HepG2 (cell line): Measurements from ENCODE around the gene LRRC17. TPM values are rescaled to one million over a fixed set of nuclear protein-coding genes. Genes with fewer than 3 reads are reported as not detected.

ENCODE experiments used
- AKAP8 ChIP-seq: sonication (generic); formaldehyde crosslinking; IDR thresholded peaks from 2 replicates; pipeline ENCODE4 v1.5.1; 2020; ENCODE audit warnings: mild to moderate bottlenecking, missing genetic modification reagents
- ARID2 ChIP-seq: sonication (generic); formaldehyde crosslinking; IDR thresholded peaks from 2 replicates; pipeline ENCODE4 v1.8.1; 2022; ENCODE audit warnings: mild to moderate bottlenecking, missing genetic modification reagents, borderline replicate concordance
- BORCS8-MEF2B ChIP-seq: sonication (generic); formaldehyde crosslinking; IDR thresholded peaks from 2 replicates; pipeline ENCODE4 v1.8.0; 2022; ENCODE audit warnings: mild to moderate bottlenecking, missing genetic modification reagents
- CBX5 ChIP-seq: sonication (generic); formaldehyde crosslinking; IDR thresholded peaks from 2 replicates; pipeline ENCODE4 v1.4.0; 2020; ENCODE audit warnings: missing genetic modification reagents, borderline replicate concordance
- CEBPG ChIP-seq: IDR thresholded peaks from 2 replicates; pipeline ENCODE4 v1.6.1; 2016
- CENPT ChIP-seq: sonication (generic); formaldehyde crosslinking; IDR thresholded peaks from 2 replicates; pipeline ENCODE4 v1.8.0; 2022; ENCODE audit warnings: low read depth, mild to moderate bottlenecking, moderate library complexity, missing genetic modification reagents
- DMTF1 ChIP-seq: sonication (generic); formaldehyde crosslinking; IDR thresholded peaks from 2 replicates; pipeline ENCODE4 v1.4.0; 2020; ENCODE audit warnings: mild to moderate bottlenecking, missing genetic modification reagents
- GATA4 ChIP-seq: sonication (generic); IDR thresholded peaks from 2 replicates; pipeline ENCODE4 v1.6.1; 2016; ENCODE audit warnings: antibody characterized with exemption, low read depth, borderline replicate concordance
- KAT8 ChIP-seq: IDR thresholded peaks from 2 replicates; pipeline ENCODE4 v1.6.1; 2016; ENCODE audit warnings: missing genetic modification reagents, missing compliant biosample characterization
- KLF6 ChIP-seq: IDR thresholded peaks from 2 replicates; pipeline ENCODE4 v1.8.0; 2016; ENCODE audit warnings: missing biosample characterization, missing genetic modification reagents
- PRPF4 ChIP-seq: fragments of 200-400 bp; formaldehyde crosslinking; IDR thresholded peaks from 2 replicates; pipeline ENCODE4 v1.6.1; 2016; ENCODE audit warnings: low read length, low read depth; ENCODE audit not compliant: poor library complexity, severe bottlenecking
- SMAD9 ChIP-seq: sonication (generic); formaldehyde crosslinking; IDR thresholded peaks from 2 replicates; pipeline ENCODE4 v1.5.1; 2020; ENCODE audit warnings: mild to moderate bottlenecking, missing genetic modification reagents
- SMARCC2 ChIP-seq: fragments of 450-650 bp; IDR thresholded peaks from 2 replicates; pipeline ENCODE4 v1.6.1; 2017; ENCODE audit warnings: antibody characterized with exemption, mild to moderate bottlenecking
- SNAPC2 ChIP-seq: sonication (generic); formaldehyde crosslinking; IDR thresholded peaks from 2 replicates; pipeline ENCODE4 v1.8.1; 2022; ENCODE audit warnings: mild to moderate bottlenecking, missing genetic modification reagents
- SOX5 ChIP-seq: IDR thresholded peaks from 2 replicates; pipeline ENCODE4 v1.6.1; 2016; ENCODE audit warnings: borderline replicate concordance
- ZBTB20 ChIP-seq: sonication (generic); formaldehyde crosslinking; IDR thresholded peaks from 2 replicates; pipeline ENCODE4 v1.8.1; 2023; ENCODE audit warnings: missing genetic modification reagents, low read depth, mild to moderate bottlenecking, borderline replicate concordance
- ZBTB37 ChIP-seq: sonication (generic); formaldehyde crosslinking; IDR thresholded peaks from 2 replicates; pipeline ENCODE4 v1.4.0; 2020; ENCODE audit warnings: mild to moderate bottlenecking, missing genetic modification reagents
- ZMAT3 ChIP-seq: sonication (generic); formaldehyde crosslinking; conservative IDR thresholded peaks from 2 replicates; pipeline ENCODE4 v1.7.0; 2021; ENCODE audit warnings: missing genetic modification reagents
- ZNF124 ChIP-seq: sonication (generic); formaldehyde crosslinking; IDR thresholded peaks from 2 replicates; pipeline ENCODE4 v1.4.0; 2020; ENCODE audit warnings: missing genetic modification reagents
- ZNF230 ChIP-seq: sonication (generic); formaldehyde crosslinking; IDR thresholded peaks from 2 replicates; pipeline ENCODE4 v1.4.0; 2020; ENCODE audit warnings: mild to moderate bottlenecking, missing genetic modification reagents
- ZNF558 ChIP-seq: sonication (generic); formaldehyde crosslinking; IDR thresholded peaks from 2 replicates; pipeline ENCODE4 v1.9.0; 2022; ENCODE audit warnings: mild to moderate bottlenecking, missing genetic modification reagents, borderline replicate concordance
- ZNF710 ChIP-seq: sonication (generic); formaldehyde crosslinking; IDR thresholded peaks from 2 replicates; pipeline ENCODE4 v1.5.0; 2020; ENCODE audit warnings: mild to moderate bottlenecking, missing genetic modification reagents, borderline replicate concordance
- ZSCAN20 ChIP-seq: sonication (generic); formaldehyde crosslinking; IDR thresholded peaks from 2 replicates; pipeline ENCODE4 v1.4.0; 2020; ENCODE audit warnings: missing genetic modification reagents, mild to moderate bottlenecking, borderline replicate concordance
- ZUFSP ChIP-seq: sonication (generic); formaldehyde crosslinking; IDR thresholded peaks from 2 replicates; pipeline ENCODE4 v1.9.0; 2021; ENCODE audit warnings: missing genetic modification reagents, mild to moderate bottlenecking, borderline replicate concordance
- polyA plus RNA-seq, 8 experiments: library from polyadenylated mRNA; depleted of rRNA in 3 of 8; stranded (reverse) in 7 of 8; unstranded in 1 of 8; fragments of >200 nt; fragmentation: Illumina TruSeq in 4 of 8; extraction: Trizol in 4 of 8; gene quantifications; 2 replicates each; pipeline versions ENCODE4 v1.2.1 to v1.2.3, GENCODE V29; 2011 to 2016; ENCODE audit warnings: low read depth in 4 of 8, missing spikeins in 1 of 8, mixed read lengths in 1 of 8; ENCODE audit not compliant: insufficient read depth in 1 of 8
- total RNA-seq, 5 experiments: library from RNA; depleted of rRNA; stranded (reverse); fragments of >200 nt; fragmentation: Illumina TruSeq; extraction: Trizol; gene quantifications; 2 replicates each; pipeline ENCODE4 v1.2.3, GENCODE V29; 2016; ENCODE audit warnings: low read depth in 1 of 5

Gene LRRC17
- total and polyA plus RNA-seq, 2 of the 13 experiments (the other 11 are each of a cell fraction or from before 2014, with no cell fraction given): 0.20 to 0.66 TPM

- TF ChIP-seq DMTF1 (no peak), CBX5 (CRISPR knock-in tag) (no peak), CENPT (CRISPR knock-in tag) (no peak), KAT8 (CRISPR knock-in tag) (peak; percentile 18; the same call in 1 of the 2 replicates), ZNF710 (no peak), PRPF4 (no peak), SMAD9 (CRISPR knock-in tag) (no peak), ZBTB20 (peak; percentile 84; the same call in 1 of the 2 replicates), AKAP8 (CRISPR knock-in tag) (no peak), GATA4 (peak; percentile 36; the same call in 1 of the 2 replicates), ARID2 (no peak), ZBTB37 (no peak), BORCS8-MEF2B (no peak), SNAPC2 (CRISPR knock-in tag) (no peak), ZNF230 (no peak), SMARCC2 (no peak), ZSCAN20 (CRISPR knock-in tag) (no peak), ZMAT3 (CRISPR knock-in tag) (no peak), ZUFSP (no peak), CEBPG (CRISPR knock-in tag) (0 out of 2 replicates have a peak, but pooled peaks have one; percentile 24), ZNF558 (CRISPR knock-in tag) (no peak), ZNF124 (no peak), SOX5 (CRISPR knock-in tag) (peak; percentile 55; the same call in 1 of the 2 replicates), KLF6 (CRISPR knock-in tag) (no peak)
Measured at GRCh38 chr7:102874166-102874829, 38.5 kb upstream of the LRRC17 start (continued).
